HG03558 (cell line): Measurements from ENCODE around the gene HSP90AB1.
A peak's percentile ranks its signal among the peaks of the same experiment; 100 is the strongest.

Experiments
- ATAC-seq: cut with Tn5 transposase; IDR thresholded peaks from one replicate; pipeline ENCODE4 v1.9.1; 2021; ENCODE audit warnings: moderate number of reproducible peaks; ENCODE audit not compliant: unreplicated experiment; ENCODE audit errors: extremely low read depth

HSP90AB1 gene

GRCh38 chr6:44253307-44254101 is 6.6 kb downstream of the HSP90AB1 start:
- no peak for ATAC-seq

DNA sequence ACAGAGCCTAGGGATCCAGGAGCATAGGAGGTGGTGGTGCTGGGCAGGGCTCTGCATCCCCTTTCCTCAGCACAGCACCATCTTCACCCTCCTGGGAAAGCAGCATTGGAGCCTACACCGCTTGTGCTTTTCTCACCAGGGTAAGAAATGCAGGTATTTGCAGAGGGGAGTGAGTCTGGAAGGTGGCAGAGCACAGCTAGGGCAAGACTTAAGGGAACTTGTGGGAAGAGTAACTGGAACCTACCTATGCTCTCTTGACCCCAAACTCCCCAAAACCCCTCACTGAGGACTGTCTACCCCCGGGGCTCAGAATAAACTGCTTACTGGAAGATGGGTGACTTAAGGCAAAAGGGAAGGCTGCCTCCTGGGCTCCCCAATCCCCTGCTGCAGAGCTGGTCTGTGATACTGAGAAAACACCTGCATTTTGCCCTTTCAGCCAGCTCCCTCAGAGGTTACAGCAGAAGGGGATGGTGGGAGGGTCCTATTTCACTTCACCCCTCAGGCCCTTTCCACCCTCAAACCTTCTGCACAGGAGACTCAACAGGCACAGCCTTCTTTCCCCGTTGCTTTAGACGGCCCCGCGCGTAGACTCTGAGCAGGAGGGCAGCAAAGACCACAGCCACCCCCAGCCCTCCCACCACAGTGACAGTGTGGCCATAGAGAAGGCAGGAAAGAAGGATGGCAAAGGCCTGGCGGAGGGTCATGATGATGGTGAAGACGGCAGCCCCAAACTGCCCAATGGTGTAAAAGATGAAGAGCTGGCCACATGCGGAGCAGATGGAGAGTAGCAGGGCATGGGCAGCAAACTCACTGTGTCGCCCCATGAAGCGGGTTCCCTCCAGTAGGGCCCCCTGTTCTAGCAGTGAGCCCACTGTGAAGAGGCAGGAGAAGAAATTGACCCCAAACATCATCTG is 7.5 kb downstream of the HSP90AB1 start:
- no peak for ATAC-seq

- ATAC-seq = no peak
Observed at GRCh38 chr6:44255105-44255808, 8.4 kb downstream of the HSP90AB1 start.

GRCh38 chr6:44255871-44256774 is 9.2 kb downstream of the HSP90AB1 start:
- no peak for ATAC-seq

GRCh38 chr6:44256775-44257024 is 9.8 kb downstream of the HSP90AB1 start:
- no peak for ATAC-seq

- ATAC-seq = peak; percentile 19
Observed at GRCh38 chr6:44257025-44257752, 10.3 kb downstream of the HSP90AB1 start, which contains the start of gene SLC35B2. SLC35B2 (minus strand) TSS chr6:44257528; CDS start chr6:44257410, 118 bp downstream.

DNA sequence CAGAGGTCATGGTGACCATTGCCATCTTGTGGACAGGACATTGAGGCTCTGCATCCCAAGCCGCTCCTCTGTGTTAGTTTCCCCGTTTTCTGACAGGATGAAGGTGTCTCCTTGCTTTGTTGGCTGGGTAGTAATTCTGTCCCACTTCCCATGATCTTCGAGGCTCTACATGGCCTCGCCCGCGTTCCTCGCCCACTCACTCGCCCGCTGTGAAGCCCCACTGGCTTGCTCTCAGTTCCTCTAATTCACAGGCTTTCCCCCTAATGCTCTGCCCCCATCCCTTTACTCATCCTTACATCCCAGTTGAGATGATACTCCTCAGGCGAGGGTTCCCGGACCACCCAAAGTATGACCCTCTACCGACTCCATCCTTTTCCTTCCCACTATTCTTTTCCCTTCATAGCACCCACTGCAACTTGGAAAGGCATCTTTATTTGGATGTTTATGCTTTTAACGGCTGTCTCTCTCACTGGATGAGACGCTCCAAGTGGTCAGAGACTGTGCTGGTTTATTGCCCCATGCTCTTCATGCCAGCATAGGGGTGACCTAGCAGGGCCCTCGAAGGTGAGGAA is 10.9 kb downstream of the HSP90AB1 start:
- peak; percentile 3 for ATAC-seq

DNA sequence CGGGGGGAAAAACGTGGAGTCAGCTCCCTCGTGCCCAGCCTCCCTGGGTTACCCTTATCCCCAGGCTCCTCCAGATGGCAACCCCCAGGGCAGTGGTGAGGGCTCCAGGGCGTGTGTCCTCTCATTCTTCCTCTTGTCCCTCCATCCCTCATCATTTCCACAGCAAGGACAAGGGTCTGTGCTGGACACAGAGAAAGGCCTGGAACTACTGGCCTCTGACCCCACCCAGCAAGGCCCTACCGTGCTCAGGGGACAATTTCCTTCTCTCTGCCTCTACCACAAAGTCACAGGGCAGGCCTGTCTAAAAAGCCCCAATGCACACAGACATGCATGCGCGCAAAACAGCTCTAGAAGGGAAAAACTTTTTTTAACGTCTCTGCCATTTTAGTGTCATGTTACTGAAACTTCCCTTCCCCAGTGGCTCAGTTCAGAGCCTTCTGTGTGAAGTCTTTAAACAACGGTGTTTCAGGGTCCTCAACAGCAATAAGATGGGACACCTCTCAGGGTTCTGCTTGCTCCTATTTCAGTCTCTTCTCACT is 11.5 kb downstream of the HSP90AB1 start:
- no peak for ATAC-seq

- no peak for ATAC-seq
Observed at GRCh38 chr6:44258921-44259320, 12.0 kb downstream of the HSP90AB1 start.

DNA sequence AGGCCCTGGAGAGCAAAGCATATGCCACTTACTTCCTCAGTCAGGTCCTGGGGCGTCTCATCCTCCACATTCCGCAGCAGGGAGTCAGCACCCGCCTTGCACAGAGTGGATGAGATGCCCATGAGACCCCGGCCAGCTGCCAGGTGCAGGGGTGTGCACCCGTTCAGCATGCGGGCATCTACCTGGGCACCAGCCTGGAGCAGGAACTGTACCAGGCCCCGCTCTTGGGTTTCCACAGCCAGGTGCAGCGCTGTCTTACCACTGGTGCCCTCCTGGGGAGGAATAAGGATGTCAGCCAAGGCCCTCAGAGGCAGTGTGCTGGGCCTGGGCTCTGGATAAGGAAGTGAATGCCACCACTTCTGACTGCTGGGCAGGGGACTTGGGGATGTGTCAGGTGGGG is 13.1 kb downstream of the HSP90AB1 start:
- no peak for ATAC-seq

- ATAC-seq = no peak
Observed at GRCh38 chr6:44260451-44261297, 13.8 kb downstream of the HSP90AB1 start.

- ATAC-seq = no peak
Observed at GRCh38 chr6:44261581-44261980, 14.7 kb downstream of the HSP90AB1 start.

- no peak for ATAC-seq
Observed at GRCh38 chr6:44262467-44263353, 15.8 kb downstream of the HSP90AB1 start.

DNA sequence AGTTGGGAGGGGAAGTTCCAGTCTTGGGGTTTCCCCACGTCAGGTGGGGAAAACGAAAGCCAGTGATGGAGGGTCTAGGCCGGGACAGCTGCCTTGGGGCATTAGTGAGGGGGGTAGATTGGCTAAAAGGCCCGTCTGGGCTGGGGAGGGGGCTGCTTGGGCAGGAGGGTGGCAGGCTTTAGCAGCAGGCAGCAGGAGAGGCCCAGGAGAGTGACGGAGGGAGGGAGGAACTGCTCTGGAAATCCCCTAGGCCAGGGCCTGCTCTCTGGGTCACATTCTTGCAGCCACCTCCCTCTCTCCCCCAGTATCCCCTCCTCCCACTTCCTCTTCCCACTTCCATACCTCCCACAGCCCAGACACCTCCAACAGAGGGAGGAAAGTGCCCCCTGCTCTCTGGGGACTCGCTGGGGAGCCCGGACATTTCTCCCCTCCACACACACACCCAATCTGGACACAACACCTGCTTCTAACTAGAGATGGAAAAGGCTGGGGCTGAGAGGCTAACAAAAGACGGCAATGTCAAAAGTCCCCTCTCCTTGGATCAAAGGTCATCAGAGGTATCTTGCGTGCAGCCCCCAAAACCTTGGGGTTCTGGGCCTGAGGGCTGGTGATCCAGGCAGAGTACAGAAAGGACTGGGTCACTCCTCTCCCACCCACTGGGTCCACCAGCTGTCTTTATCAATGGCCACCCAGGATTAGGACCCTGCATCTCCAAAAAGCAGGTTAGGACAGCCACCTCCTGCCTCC is 16.6 kb downstream of the HSP90AB1 start:
- ATAC-seq = no peak

- ATAC-seq = no peak
Observed at GRCh38 chr6:44264154-44265006, 17.5 kb downstream of the HSP90AB1 start.
